Cerebellar cortex (tissue), 1 donor: ENCODE measurements around the gene GTF2F1.
"Not testable (repeated sequence)": the region's sequence is repeated elsewhere in the genome, so short reads cannot be mapped to it uniquely, and the experiment has no call there.

Experiments used
- DNase-seq: peaks from one replicate; pipeline ENCODE4 v3.0.0-alpha.2; 2015; ENCODE audit warnings: low spot score

GTF2F1 gene

DNA sequence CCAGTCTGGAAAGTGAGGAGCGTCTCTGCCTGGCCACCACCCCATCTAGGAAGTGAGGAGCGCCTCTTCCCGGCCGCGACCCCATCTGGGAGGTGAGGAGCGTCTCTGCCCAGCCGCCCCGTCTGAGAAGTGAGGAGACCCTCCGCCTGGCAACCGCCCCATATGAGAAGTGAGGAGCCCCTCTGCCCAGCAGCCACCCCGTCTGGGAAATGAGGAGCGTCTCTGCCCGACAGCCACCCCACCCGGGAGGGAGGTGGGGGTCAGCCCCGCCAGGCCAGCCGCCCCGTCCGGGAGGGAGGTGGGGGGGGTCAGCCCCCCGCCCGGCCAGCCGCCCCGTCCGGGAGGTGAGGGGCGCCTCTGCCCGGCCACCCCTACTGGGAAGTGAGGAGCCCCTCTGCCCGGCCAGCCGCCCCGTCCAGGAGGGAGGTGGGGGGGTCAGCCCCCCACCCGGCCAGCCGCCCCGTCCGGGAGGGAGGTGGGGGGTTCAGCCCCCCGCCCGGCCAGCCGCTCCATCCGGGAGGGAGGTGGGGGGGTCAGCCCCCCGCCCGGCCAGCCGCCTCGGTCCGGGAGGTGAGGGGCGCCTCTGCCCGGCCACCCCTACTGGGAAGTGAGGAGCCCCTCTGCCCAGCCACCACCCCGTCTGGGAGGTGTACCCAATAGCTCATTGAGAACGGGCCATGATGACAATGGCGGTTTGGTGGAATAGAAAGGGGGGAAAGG, 37.5 kb downstream of the GTF2F1 start:
- DNase-seq, result not testable (repeated sequence)

DNA sequence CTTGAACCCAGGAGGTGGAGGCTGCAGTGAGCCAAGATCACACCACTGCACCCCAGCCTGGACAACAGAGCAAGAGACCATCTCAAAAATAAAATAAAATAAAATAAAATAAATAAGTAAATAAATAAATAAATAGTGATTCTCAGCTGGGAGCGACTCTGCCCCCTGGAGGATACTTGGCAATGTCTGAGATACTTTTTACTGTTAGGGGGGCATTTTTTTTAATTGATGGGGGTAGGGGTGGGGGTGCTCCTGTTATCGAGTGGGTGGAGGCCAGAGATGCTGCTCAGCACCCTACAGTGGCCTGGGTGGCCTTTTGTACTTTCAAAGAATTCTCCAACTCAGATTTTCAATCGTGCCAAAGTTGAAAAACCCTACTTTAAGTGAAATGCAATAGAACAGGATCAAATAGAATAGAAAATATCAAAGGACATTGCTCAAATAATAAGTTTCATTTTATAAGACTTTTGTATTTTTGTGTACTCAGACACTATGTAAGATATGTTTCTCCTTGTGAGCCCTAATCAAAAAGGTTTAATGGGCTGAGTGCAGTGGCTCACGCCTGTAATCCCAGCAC, 38.8 kb downstream of the GTF2F1 start:
- no peak for DNase-seq

DNA sequence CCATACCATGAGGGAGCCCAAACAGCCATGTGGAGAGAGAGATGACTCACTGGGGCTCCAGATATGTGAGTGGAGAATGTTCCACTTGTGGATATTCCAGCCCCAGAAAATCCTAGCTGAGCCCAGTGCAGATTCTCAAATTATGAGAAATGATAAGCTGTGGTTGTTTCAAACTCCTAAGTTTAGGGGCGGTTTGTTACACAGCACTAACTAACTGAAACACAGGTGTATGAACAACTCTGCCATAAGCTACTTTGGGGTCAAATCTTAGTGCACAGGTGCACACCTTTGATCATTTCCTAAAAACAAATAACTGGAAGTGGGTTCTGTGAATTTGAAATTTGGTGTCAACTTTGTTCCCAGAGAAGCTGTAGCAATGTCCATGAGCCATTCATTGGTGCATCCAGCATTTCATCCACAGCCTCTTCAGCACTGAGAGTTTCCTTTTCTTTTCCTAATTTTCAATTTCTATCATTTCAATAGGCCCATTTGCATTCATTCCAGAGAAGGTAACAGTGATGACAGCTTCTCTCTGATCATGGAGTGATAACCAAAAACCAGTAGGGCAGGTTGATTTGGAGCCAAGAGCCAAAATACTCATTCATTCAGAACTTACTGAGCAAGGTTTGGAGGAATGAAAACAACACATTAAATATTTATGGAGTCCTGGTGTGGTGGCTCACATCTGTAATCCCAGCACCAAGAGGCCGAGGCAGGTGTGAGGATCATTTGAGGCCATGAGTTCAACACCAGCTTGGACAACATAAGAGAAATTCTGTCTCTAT, 40.4 kb downstream of the GTF2F1 start:
- DNase-seq, result no peak

DNA sequence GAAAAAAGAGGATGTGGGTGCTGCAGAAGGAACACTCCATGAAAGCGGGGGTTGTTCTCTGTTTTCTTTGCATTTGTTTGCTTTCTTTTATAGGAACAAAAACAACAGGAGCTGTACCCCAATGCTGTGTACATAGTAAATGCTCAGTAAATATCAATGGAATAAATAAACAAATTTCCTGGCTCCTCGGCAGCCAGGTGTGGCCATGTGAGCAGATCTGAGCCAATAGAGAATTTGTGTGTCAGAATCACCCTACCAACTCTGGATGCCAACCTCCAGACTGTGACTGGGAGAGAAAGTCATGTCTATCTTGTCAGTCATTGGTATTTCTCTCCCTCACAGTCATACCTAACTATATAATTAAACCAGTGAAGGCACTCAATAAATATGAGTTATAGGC, 42.3 kb downstream of the GTF2F1 start:
- no peak for DNase-seq

DNA sequence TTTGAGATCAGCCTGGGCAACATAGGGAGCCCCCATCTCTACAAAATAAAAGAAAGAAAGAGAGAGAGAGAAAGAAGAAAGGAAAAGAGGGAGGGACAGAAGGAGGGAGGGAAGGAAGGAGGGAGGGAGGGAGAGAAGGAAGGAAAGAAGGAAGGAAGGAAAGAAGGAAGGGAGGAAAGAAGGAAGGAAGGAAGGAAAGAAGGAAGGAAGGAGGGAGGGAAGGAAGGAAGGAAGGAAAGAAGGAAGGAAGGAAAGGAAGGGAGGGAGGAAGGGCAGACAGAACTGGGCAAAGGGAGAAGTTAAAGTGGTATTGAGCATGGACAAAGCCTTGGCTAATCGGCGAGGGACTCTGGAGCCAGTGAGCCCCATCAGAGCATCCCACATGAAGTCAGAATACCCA, 43.7 kb downstream of the GTF2F1 start:
- not testable (repeated sequence) for DNase-seq

DNA sequence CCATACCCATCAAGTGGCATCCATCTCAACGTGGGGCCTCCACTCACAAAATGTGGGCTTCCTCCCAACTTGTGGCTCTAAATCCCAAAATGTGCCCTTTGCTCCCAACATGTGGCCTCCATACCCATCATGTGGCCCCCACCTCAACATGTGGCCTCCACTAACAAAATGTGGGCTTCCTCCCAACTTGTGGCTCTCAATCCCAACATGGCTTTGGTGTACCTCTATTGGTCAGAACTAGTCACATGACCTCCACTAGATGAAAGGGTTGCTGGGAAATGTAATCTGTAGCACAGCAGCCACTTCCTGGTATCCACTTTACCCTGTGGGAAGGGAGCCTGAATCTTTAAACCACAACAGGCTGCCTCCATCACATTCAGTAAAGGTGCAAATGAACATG, 49.5 kb downstream of the GTF2F1 start:
- DNase-seq, result no peak

DNA sequence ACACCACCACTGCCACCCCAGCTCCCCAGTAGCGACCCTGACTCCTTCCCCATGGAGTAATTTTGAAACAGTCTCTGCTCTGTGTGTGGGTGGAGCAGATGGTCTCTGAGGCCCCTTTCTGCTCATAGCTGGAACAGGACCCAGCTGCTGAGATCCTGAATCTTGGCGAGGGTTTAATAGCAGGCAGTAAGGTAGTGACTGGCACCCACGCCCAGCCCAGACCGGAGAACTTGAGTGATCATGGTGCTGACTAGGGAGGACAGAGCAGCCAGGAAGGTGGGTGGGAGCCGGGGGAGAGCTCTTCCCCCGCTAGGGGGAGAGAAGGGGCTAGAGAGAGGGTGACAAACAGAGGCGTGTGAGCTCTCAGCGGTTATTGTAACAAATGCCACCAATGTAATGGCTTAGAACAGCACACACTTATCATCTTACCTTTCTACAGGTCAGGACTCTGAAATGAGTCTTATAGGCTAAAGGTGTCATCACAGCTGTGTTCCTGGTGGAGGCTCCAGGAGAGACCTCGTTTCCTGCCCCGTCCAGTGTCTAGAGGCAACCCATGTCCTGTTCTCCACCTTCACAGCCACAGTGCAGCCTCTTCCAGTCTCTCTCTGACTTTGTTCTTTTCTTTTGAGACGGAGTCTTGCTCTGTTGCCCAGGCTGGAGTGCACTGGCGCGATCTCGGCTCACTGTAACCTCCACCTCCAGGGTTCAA, 52.3 kb downstream of the GTF2F1 start:
- DNase-seq, result no peak

DNA sequence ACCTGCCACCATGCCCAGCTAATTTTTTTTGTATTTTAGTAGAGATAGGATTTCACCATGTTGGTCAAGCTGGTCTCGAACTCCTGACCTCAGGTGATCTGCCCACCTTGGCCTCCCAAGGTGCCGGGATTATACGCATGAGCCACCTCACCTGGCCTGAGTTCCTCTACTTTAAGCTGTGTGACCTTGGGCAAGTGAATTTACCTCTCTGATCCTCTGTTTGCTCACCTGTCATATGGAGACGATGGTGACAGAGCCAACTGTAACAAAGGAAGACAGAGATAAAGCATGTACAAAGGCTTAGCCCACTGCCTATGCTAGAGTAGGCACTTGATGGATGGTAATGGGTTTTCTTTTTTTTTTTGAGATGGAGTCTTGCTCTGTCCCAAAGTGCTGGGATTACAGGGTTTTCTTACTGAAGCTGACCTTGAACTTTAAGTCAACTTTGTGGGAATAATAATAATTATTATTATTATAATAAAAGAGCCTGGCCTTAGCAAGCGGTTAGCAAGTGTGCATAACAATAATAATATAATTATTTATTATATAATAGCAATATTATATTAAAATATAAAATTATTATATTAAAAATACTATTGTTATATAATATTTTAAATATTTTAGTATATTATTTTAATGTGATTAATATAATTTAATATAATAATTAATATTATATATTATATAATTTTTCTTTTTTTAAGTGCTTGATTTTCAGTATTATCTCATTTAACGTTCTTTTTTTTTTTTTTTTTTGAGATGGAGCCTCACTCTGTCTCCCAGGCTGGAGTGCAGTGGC, 58.3 kb downstream of the GTF2F1 start:
- no peak for DNase-seq

DNA sequence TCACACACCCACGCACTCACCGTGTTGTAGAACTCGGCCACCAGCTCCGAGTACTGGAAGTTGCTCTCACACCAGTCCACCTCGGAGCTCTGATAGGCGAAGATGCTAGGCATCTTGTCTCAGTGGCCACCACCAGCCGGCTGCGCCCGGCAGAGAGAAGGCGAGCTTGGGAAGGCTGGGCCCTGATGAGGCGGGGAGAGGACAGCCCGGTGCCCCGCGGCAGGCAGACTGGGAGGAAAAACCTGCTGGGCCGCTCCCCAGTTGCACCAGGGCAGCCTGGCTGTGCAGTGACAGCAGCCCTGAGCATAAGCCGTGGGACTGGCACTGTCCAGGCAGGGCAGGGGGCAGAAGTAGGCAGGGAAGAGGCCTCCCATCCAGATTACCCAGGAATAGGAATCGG, 59.5 kb downstream of the GTF2F1 start, which contains the start of gene ACER1:
Gene ACER1, minus strand, starts transcription at position 174 of the 400 bp plus-strand sequence. Its CDS starts 61 bp downstream, at position 113.
- DNase-seq, result no peak
